Activated naive CD8-positive, alpha-beta T cell (primary cell): ENCODE results near the gene EXOC4.

Experiments
- H3K27ac Mint-ChIP-seq: one replicate; pipeline ENCODE4 v1.8.0; 2021; ENCODE audit warnings: mixed read lengths
- H3K27me3 Mint-ChIP-seq: one replicate; pipeline ENCODE4 v1.8.0; 2021; ENCODE audit warnings: mixed read lengths
- H3K36me3 Mint-ChIP-seq: one replicate; pipeline ENCODE4 v1.8.0; 2021; ENCODE audit warnings: mixed read lengths
- H3K4me1 Mint-ChIP-seq: one replicate; pipeline ENCODE4 v1.8.0; 2021; ENCODE audit warnings: low read depth, mixed read lengths
- H3K4me3 Mint-ChIP-seq: one replicate; pipeline ENCODE4 v1.8.0; 2021; ENCODE audit warnings: mild to moderate bottlenecking, mixed read lengths
- H3K9me3 Mint-ChIP-seq: one replicate; pipeline ENCODE4 v1.8.0; 2021; ENCODE audit warnings: low read depth, mixed read lengths

The EXOC4 gene

DNA sequence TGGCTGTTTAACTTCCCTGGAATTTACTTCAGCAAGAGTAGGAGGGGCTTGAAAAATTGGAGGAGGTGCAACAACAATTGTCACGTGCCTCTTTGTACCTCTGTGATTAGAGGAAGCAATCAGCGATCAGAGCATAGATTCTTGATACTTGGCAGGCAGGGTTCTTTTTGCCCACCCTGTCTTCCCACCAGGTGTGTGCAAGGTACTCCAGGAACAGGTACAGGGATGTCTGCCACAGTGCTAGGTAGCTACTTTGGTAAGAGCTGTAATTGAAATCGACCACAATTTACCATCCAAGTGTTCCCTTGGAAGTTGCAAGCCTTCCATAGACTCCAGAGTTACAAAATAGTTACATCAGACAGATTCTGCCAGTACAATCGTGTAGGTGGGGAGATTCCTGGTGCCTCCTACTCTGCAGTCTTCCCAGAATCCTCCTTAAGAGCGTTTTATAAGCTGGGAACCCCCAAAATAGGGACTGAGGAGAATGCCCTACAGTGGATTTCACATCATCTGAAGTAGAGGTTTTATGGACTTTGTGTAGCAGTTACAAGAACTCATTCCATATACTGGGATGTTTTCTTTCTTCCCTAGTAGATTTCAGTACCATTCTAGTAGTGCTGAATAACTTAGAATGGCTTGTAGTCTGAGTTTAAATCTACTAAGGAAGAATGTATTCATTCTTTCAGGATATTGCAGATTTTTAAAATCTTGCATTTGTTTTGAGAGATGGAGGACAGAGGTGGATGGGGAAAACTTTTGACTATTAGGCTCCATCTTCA, 101.9 kb downstream of the EXOC4 start:
- Mint-ChIP-seq H3K36me3 (peaks cover 29% of the 10 kb centered on the region), H3K4me1 (peaks cover 3% of the 10 kb centered on the region), H3K27me3 (no peaks in the 10 kb centered on the region), H3K4me3 (no peak overlapping the region), H3K9me3 (peaks cover 25% of the 10 kb centered on the region), H3K27ac (no peak overlapping the region)

DNA sequence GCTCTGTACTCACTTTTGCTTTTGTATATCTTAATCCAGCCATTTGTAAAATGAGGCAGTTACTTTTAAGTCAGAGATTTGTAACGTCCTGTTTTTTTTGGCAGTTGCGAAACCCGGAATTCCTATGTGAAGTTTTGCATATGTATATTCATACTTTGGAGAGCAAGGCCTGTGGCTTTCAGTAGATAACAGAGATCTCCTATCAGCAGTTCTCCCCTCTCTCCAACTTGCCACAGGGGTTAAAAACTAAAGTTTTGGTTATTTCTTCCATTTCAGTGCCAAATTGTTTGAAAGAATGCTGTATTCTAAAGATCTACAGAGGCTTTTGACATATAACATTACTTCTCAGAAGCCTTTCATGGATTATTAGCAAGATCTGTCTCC, 102.4 kb downstream of the EXOC4 start:
- H3K36me3 Mint-ChIP-seq: peaks cover 27% of the 10 kb centered on the region

DNA sequence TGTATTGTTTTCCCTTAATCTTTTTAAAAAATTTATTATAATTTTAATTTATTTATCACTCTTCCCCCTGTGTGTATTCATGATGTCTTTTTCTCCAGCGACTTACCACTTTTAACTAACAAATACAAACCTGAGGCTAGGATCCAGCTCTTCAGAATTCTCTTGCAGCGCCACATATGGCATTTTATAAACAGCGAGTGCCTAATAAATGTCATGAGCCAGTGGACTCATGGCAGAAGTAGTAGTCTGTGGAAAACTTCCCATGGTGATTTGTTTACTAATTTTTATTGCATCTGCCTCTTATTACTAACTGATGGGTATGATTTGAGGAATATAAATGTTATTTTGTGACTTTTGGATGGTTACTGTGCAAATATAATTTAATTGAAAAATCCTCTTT, 102.9 kb downstream of the EXOC4 start:
- Mint-ChIP-seq H3K27ac (no peak overlapping the region), H3K4me3 (no peak overlapping the region)

More for the DNA sequence above, 102.4 kb downstream of the EXOC4 start:
- H3K27me3 Mint-ChIP-seq: no peaks in the 10 kb centered on the region
- H3K27ac Mint-ChIP-seq: no peak overlapping the region
- peaks cover 3% of the 10 kb centered on the region for H3K4me1 Mint-ChIP-seq
- H3K4me3 Mint-ChIP-seq: no peak overlapping the region
- H3K9me3 Mint-ChIP-seq: peaks cover 19% of the 10 kb centered on the region

DNA sequence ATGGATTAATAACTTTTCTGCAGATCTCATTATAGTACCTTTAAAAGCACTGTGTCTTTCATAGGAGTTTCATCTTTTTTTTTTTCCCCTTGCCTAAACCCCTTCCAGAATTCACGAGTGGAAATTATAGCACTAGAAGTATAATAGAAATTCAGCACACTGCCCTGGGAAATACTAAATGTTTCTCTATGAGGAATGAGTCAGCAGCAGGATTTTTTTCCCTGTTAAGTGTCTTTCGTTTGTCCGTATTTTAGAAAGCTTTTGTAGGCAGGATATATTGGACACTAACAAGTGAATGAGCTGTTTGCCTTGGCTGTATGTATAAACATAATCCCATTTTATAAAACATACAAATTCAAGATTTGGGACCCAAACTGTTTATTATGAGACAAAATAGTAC, 105.8 kb downstream of the EXOC4 start:
- Mint-ChIP-seq H3K4me3 (no peak overlapping the region), H3K27ac (no peak overlapping the region), H3K27me3 (no peaks in the 10 kb centered on the region), H3K36me3 (peaks cover 29% of the 10 kb centered on the region), H3K4me1 (peaks cover 1% of the 10 kb centered on the region), H3K9me3 (peaks cover under 1% of the 10 kb centered on the region)

More for the DNA sequence above, 102.9 kb downstream of the EXOC4 start:
- H3K36me3 Mint-ChIP-seq: peaks cover 27% of the 10 kb centered on the region
- peaks cover 19% of the 10 kb centered on the region for H3K9me3 Mint-ChIP-seq
- H3K27me3 Mint-ChIP-seq: no peaks in the 10 kb centered on the region
- H3K4me1 Mint-ChIP-seq: peaks cover 3% of the 10 kb centered on the region

DNA sequence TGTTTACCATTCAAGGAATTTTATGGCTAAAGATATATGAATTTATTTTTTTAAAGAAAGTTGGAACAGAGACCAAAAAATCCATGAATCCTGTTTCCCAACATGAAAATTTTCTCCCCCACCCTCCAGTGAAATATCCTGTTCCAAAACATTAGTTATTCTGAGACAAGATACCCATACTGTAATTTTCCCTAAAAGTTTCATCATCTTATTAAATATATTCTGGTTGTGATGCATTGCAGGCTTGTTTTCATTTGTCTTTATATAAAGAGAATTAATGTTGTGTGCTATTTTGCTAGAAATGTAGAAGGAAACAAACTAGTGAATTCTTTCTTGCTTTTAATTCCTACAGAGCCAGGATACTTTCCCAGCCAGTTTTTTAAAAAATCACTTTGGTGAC, 106.6 kb downstream of the EXOC4 start:
- no peak overlapping the region for H3K27ac Mint-ChIP-seq
- peaks cover 4% of the 10 kb centered on the region for H3K4me1 Mint-ChIP-seq
- peaks cover 28% of the 10 kb centered on the region for H3K36me3 Mint-ChIP-seq
- no peak overlapping the region for H3K4me3 Mint-ChIP-seq
- H3K9me3 Mint-ChIP-seq: no peaks in the 10 kb centered on the region
- no peaks in the 10 kb centered on the region for H3K27me3 Mint-ChIP-seq

DNA sequence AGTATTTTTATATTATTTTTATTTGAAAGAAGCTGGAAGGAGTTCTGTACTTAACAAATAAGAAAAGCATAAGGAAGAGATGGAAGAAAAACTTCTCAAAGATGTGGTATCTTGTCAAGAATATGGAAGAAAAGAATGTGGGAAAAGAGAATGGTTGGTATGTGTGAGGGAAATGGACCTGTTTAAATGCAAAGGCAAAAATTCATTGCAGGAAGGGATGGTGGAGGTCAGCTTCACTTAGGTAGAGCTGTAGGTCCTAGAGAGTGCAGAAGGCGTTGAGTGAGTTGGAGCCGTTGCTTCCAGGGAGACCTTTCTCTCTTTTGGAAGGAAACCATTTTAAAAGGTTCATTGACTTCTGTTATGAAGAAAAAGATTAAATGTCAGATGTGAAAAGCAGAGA, 107.3 kb downstream of the EXOC4 start:
- H3K9me3 Mint-ChIP-seq: no peaks in the 10 kb centered on the region
- H3K36me3 Mint-ChIP-seq: peaks cover 28% of the 10 kb centered on the region
- no peak overlapping the region for H3K27ac Mint-ChIP-seq
- no peak overlapping the region for H3K4me3 Mint-ChIP-seq
- peaks cover 9% of the 10 kb centered on the region for H3K4me1 Mint-ChIP-seq
- H3K27me3 Mint-ChIP-seq: no peaks in the 10 kb centered on the region

DNA sequence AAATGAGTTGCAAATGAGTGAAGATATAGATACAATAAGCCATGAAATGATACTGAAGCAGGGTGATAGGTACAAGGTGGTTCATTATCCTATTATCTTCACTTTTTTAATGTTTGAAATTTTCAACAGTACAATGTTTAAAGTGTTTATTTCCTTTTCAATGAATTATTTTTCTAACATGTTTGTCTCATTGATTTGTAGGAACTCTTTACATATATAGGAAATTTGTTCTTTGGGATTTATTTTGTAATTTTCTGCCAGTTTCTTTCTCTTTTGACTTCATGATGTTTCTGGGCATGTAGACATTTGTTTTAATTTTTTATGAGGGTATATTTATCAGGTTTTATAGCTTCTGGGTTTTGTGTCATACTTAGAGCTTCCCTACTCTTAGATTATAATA, 108.9 kb downstream of the EXOC4 start:
- no peaks in the 10 kb centered on the region for H3K27me3 Mint-ChIP-seq
- peaks cover 13% of the 10 kb centered on the region for H3K4me1 Mint-ChIP-seq
- no peaks in the 10 kb centered on the region for H3K9me3 Mint-ChIP-seq
- no peak overlapping the region for H3K27ac Mint-ChIP-seq
- no peak overlapping the region for H3K4me3 Mint-ChIP-seq
- H3K36me3 Mint-ChIP-seq: peaks cover 24% of the 10 kb centered on the region

DNA sequence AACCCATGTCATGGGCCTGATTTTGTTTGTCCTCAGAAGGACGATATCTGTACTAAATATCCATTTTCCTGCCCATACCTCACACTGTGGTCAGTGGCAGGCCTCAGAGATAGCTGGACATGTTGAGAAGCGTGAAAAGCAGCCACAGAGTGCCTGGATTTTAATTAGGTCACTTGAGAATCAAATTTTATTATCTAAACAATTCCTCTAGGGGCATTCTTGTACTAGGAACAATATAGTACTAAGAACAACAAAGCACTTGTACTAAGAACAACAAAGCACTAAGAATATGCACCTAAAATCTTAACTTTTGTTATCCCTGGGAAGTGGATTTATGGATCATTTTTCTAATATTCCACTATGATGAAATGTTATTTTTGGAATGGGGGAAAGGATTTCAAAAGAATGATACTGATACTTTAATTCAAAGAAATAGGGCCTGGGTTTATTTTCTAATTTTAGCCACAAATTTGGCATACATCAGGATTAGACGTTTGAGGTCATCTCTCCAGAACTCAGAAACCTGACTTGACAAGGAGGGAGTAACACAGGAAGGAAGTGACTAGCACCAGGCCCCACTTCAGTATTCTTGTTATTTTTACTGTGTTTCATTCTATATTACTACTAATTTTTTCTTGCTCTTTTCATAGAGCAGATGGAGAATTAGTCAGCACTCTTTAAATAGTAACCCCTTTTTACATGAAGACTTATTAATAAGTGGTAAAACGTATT, 112.2 kb downstream of the EXOC4 start:
- Mint-ChIP-seq H3K27me3 (no peaks in the 10 kb centered on the region), H3K4me1 (peaks cover 13% of the 10 kb centered on the region), H3K9me3 (no peaks in the 10 kb centered on the region), H3K36me3 (peaks cover 26% of the 10 kb centered on the region), H3K27ac (no peak overlapping the region), H3K4me3 (no peak overlapping the region)

DNA sequence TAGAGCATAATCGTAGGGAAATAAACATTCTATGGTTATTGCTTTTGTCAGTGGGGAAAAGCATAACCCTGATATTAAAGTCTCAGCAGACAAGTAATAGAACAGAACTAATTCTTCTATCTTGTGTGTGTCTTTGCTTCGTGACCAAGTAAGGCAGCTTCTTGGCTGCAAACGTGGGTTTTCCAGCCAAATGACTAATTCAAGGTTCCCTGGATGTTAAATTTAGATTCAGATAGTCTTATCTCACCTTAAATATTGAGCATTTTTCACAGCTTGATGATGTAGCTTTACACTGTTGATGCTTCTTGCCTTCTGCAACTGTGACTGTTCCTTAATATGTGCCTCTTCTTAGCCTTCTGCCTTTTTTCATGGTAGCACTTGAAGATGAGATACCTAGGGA, 113.0 kb downstream of the EXOC4 start:
- no peaks in the 10 kb centered on the region for H3K27me3 Mint-ChIP-seq
- H3K4me3 Mint-ChIP-seq: no peak overlapping the region
- peaks cover 13% of the 10 kb centered on the region for H3K4me1 Mint-ChIP-seq
- H3K27ac Mint-ChIP-seq: no peak overlapping the region
- H3K36me3 Mint-ChIP-seq: peaks cover 21% of the 10 kb centered on the region
- no peaks in the 10 kb centered on the region for H3K9me3 Mint-ChIP-seq

DNA sequence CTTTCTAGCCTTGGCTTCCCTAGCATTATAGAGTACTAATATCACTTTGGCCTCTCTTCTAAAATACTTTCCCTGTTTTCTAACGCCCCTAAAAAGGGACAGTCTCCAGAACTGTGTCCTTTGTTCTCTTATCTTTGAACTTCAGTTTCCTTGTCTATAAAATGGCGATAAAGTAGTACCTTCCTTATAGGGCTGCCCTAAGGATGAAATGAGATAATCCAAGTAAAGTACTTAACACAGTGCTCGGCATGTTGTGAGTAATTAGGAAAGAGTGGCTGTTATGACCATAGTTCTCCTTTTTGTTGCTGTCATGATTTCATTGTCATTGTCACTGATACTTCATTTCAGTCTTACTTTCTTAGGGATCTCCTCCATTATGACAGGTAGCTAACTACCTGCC, 114.7 kb downstream of the EXOC4 start:
- Mint-ChIP-seq H3K9me3 (no peaks in the 10 kb centered on the region), H3K4me3 (no peak overlapping the region), H3K4me1 (peaks cover 13% of the 10 kb centered on the region), H3K27ac (no peak overlapping the region), H3K27me3 (no peaks in the 10 kb centered on the region), H3K36me3 (peaks cover 11% of the 10 kb centered on the region)

DNA sequence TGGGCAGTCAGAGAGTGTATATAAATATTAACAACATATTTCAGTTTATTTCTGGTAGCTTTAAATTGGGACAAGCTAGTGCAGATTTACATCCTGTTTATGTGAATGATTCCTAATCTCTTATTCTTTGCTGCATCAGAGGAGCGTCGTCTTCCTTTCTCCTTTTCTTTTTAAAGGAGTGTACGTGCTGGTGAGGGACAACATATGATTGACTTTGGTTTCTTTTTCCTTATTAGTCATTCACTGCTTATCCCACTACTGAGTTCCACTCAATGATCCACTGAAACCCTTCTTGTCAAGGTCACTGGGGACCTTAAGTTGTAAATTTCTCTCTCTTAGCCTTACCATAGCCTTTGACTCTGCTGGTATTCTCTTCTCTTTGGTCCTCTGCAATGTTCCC, 116.3 kb downstream of the EXOC4 start:
- no peak overlapping the region for H3K4me3 Mint-ChIP-seq
- no peaks in the 10 kb centered on the region for H3K27me3 Mint-ChIP-seq
- no peak overlapping the region for H3K27ac Mint-ChIP-seq

DNA sequence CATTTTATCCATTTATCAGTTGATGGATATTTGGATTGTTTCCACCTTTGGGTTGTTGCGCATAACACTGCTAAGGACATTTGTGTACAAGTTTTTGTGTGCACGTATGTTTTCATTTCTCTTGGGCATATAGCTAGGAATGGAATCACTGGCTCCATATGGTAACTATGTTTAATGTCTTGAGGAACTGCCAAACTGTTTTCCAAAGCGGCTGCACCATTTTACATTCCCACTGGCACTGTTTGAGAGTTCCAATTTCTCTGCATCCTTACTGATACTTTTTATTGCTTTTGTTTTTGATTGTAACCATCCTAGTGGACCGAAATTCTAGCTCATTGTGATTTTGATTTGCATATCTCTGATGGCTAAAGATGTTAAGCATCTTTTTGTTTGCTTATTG, 118.7 kb downstream of the EXOC4 start:
- Mint-ChIP-seq H3K27ac (no peak overlapping the region), H3K36me3 (peaks cover 19% of the 10 kb centered on the region)

More for the DNA sequence above, 116.3 kb downstream of the EXOC4 start:
- Mint-ChIP-seq H3K9me3 (no peaks in the 10 kb centered on the region), H3K4me1 (peaks cover 13% of the 10 kb centered on the region), H3K36me3 (peaks cover 7% of the 10 kb centered on the region)

DNA sequence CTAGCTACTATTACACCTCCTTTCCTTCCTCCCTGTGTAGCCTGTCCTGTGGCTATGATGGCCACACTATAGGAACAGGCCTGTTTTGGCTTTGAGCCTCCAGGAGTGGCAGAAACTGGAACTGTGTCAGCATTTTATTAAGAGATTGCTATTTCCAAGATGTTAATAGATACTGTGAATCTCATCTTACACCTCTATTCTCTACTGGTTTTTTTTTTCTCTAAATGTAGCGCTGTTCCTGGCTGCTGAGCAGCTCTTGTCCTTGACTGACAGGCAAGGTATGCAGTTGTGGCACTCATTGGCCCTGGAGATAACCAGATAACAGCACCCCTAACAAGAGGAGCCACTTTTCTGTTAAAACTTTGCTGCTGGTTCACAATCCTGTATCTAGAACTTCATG, 119.5 kb downstream of the EXOC4 start:
- peaks cover 18% of the 10 kb centered on the region for H3K36me3 Mint-ChIP-seq

More for the DNA sequence above, 118.7 kb downstream of the EXOC4 start:
- Mint-ChIP-seq H3K4me1 (no peaks in the 10 kb centered on the region), H3K27me3 (no peaks in the 10 kb centered on the region), H3K4me3 (no peak overlapping the region), H3K9me3 (no peaks in the 10 kb centered on the region)

DNA sequence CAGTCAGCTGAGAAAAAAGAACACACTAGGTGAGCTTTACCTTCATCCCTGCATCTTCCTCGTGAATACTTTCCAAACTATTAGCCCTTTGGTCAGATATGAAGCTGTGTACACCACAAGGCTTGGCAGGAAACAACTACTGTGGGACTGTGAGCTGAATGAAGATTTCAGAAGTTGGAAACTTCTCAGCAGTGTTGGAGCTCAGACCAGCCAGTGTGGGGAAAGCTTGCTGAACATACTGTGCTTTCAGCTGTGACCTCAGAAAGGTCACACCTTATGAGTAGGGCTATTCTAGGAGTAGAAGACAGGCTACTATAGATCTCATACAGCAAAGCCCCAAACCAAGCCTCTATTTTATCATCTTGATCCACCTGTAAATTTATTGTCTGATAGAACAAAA, 123.6 kb downstream of the EXOC4 start:
- Mint-ChIP-seq H3K36me3 (peaks cover 27% of the 10 kb centered on the region), H3K9me3 (peaks cover 8% of the 10 kb centered on the region), H3K27ac (no peak overlapping the region), H3K27me3 (no peaks in the 10 kb centered on the region), H3K4me3 (no peak overlapping the region), H3K4me1 (no peaks in the 10 kb centered on the region)

More for the DNA sequence above, 119.5 kb downstream of the EXOC4 start:
- Mint-ChIP-seq H3K9me3 (peaks cover 1% of the 10 kb centered on the region), H3K27me3 (no peaks in the 10 kb centered on the region), H3K4me1 (no peaks in the 10 kb centered on the region), H3K4me3 (no peak overlapping the region), H3K27ac (no peak overlapping the region)

DNA sequence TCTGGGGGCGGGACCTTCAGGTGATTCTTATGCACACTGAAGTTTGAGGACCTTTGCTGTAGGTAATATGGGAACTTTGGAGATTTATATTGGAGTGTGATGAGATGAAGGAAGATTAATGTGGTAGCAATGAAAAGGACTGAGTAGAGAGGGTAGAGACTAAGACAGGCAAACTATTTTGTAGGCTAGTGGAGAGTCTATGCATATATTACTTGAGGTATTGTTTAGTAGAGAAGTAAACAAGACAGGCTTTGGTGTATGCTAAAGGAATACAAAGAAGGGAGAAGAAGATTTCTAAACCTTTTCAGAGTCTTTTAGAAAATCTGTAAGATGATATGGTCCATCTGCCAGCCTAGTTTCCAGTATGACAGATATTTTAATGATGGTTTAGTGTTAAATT, 129.1 kb downstream of the EXOC4 start:
- Mint-ChIP-seq H3K9me3 (peaks cover 8% of the 10 kb centered on the region), H3K36me3 (peaks cover 32% of the 10 kb centered on the region), H3K27me3 (no peaks in the 10 kb centered on the region), H3K4me1 (peaks cover 3% of the 10 kb centered on the region), H3K4me3 (no peak overlapping the region), H3K27ac (no peak overlapping the region)
